ENCODE data around the gene DYRK1B. TPM values are rescaled to one million over a fixed set of nuclear protein-coding genes. Genes with fewer than 3 reads are reported as not detected.
"Not testable (repeated sequence)": the region's sequence is repeated elsewhere in the genome, so short reads cannot be mapped to it uniquely, and the experiment has no call there.

Gene DYRK1B
- total RNA-seq (2022) (11.8 and 14.3 TPM in 2 replicates), Bru-seq, nascent RNA (percentile 63 among the genes with signal in this experiment), BruChase-seq, experiment 1, labeled RNA remaining after a 6-hour chase (percentile 68 among the genes with signal in this experiment), BruChase-seq, experiment 2, labeled RNA remaining after a 2-hour chase (percentile 62 among the genes with signal in this experiment)
- long read RNA-seq, transcript DYRK1B-203 (11 exons, 2,007 nt), result major isoform, 8 of 15 reads
- long read RNA-seq, partial matches to known transcripts, result 2 of 15 reads
- long read RNA-seq, other reads (novel, unspliced or antisense), result 1 of 15 reads

GRCh38 chr19:39833464-39834286 lies at the start of gene DYRK1B:
Gene DYRK1B (minus strand): TSS chr19:39834162. CDS start chr19:39831867, 2,295 bp downstream.
- H3K36me3 Mint-ChIP-seq (ENCODE audit: insufficient read depth, unreplicated experiment), result peaks cover 83% of the 10 kb centered on the region
- peak within 1 kb of the TSS; percentile 96 for H3K27ac Mint-ChIP-seq (ENCODE audit: low read depth, unreplicated experiment)
- H3K4me3 Mint-ChIP-seq (ENCODE audit: unreplicated experiment), result peak within 1 kb of the TSS; percentile 79
- no peaks in the 10 kb centered on the region for H3K9me3 Mint-ChIP-seq (ENCODE audit: unreplicated experiment)
- TF ChIP-seq CTCF (IDR thresholded peaks at IDR 0.05; ENCODE audit: unreplicated experiment), result no peak
- DNase-seq (ENCODE audit: unreplicated experiment), result peak; percentile 92
- no peaks in the 10 kb centered on the region for H3K27me3 Mint-ChIP-seq (ENCODE audit: insufficient read depth, unreplicated experiment)
- intact Hi-C loops (cut with micrococcal nuclease), result no loop called here
- ChIA-PET CTCF (interaction anchor here (0.7 to 1.5 kb wide), 2 partner anchors 10 to 51 kb away, joined by 3 to 7 read pairs; no protein-coding TSS in a partner anchor), POLR2A (interaction anchor here (0.6 to 1.6 kb wide), 10 partner anchors 9 to 897 kb away, joined by 3 to 11 read pairs (median 4); partner anchors contain the start of genes FBL and PSMC4)
- TSS peak; percentile 39 for BruUV-seq (replicated peaks)
- peaks cover 21% of the 10 kb centered on the region for H3K4me1 Mint-ChIP-seq (ENCODE audit: insufficient read depth, unreplicated experiment)

GRCh38 chr19:39882645-39883044 lies 48.7 kb upstream of the DYRK1B start:
- peaks cover 13% of the 10 kb centered on the region for H3K27me3 Mint-ChIP-seq (ENCODE audit: insufficient read depth, unreplicated experiment)
- POLR2A ChIA-PET; BruUV-seq (replicated peaks); H3K4me1 Mint-ChIP-seq (ENCODE audit: insufficient read depth, unreplicated experiment); H3K9me3 Mint-ChIP-seq (ENCODE audit: unreplicated experiment); H3K27ac Mint-ChIP-seq (ENCODE audit: low read depth, unreplicated experiment); H3K36me3 Mint-ChIP-seq (ENCODE audit: insufficient read depth, unreplicated experiment); H3K4me3 Mint-ChIP-seq (ENCODE audit: unreplicated experiment); DNase-seq (ENCODE audit: unreplicated experiment); intact Hi-C loops (cut with micrococcal nuclease); CTCF ChIA-PET: not testable (repeated sequence)

- H3K4me1 Mint-ChIP-seq (ENCODE audit: insufficient read depth, unreplicated experiment); BruUV-seq (replicated peaks); H3K27ac Mint-ChIP-seq (ENCODE audit: low read depth, unreplicated experiment); intact Hi-C loops (cut with micrococcal nuclease); POLR2A ChIA-PET; CTCF ChIA-PET; H3K9me3 Mint-ChIP-seq (ENCODE audit: unreplicated experiment); H3K4me3 Mint-ChIP-seq (ENCODE audit: unreplicated experiment); H3K36me3 Mint-ChIP-seq (ENCODE audit: insufficient read depth, unreplicated experiment): not testable (repeated sequence)
- DNase-seq (ENCODE audit: unreplicated experiment), result peak; percentile 47
- TF ChIP-seq CTCF (IDR thresholded peaks at IDR 0.05; ENCODE audit: unreplicated experiment), result peak; percentile 12
- peaks cover 13% of the 10 kb centered on the region for H3K27me3 Mint-ChIP-seq (ENCODE audit: insufficient read depth, unreplicated experiment)
These were observed 47.6 kb upstream of the DYRK1B start for GRCh38 chr19:39881495-39882110.

GRCh38 chr19:39880241-39880640 lies 46.3 kb upstream of the DYRK1B start:
- H3K4me1 Mint-ChIP-seq (ENCODE audit: insufficient read depth, unreplicated experiment); POLR2A ChIA-PET; intact Hi-C loops (cut with micrococcal nuclease); BruUV-seq (replicated peaks); H3K9me3 Mint-ChIP-seq (ENCODE audit: unreplicated experiment); DNase-seq (ENCODE audit: unreplicated experiment); H3K27ac Mint-ChIP-seq (ENCODE audit: low read depth, unreplicated experiment); H3K4me3 Mint-ChIP-seq (ENCODE audit: unreplicated experiment); H3K36me3 Mint-ChIP-seq (ENCODE audit: insufficient read depth, unreplicated experiment); CTCF ChIA-PET: not testable (repeated sequence)
- peaks cover 13% of the 10 kb centered on the region for H3K27me3 Mint-ChIP-seq (ENCODE audit: insufficient read depth, unreplicated experiment)

GRCh38 chr19:39879796-39880195 lies 45.8 kb upstream of the DYRK1B start:
- H3K4me1 Mint-ChIP-seq (ENCODE audit: insufficient read depth, unreplicated experiment); H3K27ac Mint-ChIP-seq (ENCODE audit: low read depth, unreplicated experiment); BruUV-seq (replicated peaks); CTCF ChIA-PET; POLR2A ChIA-PET; DNase-seq (ENCODE audit: unreplicated experiment); intact Hi-C loops (cut with micrococcal nuclease); H3K36me3 Mint-ChIP-seq (ENCODE audit: insufficient read depth, unreplicated experiment); H3K4me3 Mint-ChIP-seq (ENCODE audit: unreplicated experiment); H3K9me3 Mint-ChIP-seq (ENCODE audit: unreplicated experiment): not testable (repeated sequence)
- peaks cover 13% of the 10 kb centered on the region for H3K27me3 Mint-ChIP-seq (ENCODE audit: insufficient read depth, unreplicated experiment)

GRCh38 chr19:39878866-39879265 lies 44.9 kb upstream of the DYRK1B start:
- H3K36me3 Mint-ChIP-seq (ENCODE audit: insufficient read depth, unreplicated experiment); DNase-seq (ENCODE audit: unreplicated experiment); BruUV-seq (replicated peaks); POLR2A ChIA-PET; H3K9me3 Mint-ChIP-seq (ENCODE audit: unreplicated experiment); intact Hi-C loops (cut with micrococcal nuclease); H3K27ac Mint-ChIP-seq (ENCODE audit: low read depth, unreplicated experiment); H3K4me1 Mint-ChIP-seq (ENCODE audit: insufficient read depth, unreplicated experiment); H3K4me3 Mint-ChIP-seq (ENCODE audit: unreplicated experiment): not testable (repeated sequence)
- CTCF ChIA-PET, result interaction anchor here (0.6 to 1.1 kb wide), 4 partner anchors 91 to 174 kb away, joined by 3 to 7 read pairs (median 4); partner anchors contain the start of gene LGALS14
- peaks cover 13% of the 10 kb centered on the region for H3K27me3 Mint-ChIP-seq (ENCODE audit: insufficient read depth, unreplicated experiment)

Measured in MCF 10A (cell line).